ENCODE results near the gene RPS27L. TPM values are rescaled to one million over a fixed set of nuclear protein-coding genes. Genes with fewer than 3 reads are reported as not detected.
A peak's percentile ranks its signal among the peaks of the same experiment; 100 is the strongest.

RPS27L gene
- total RNA-seq, 1 donor from 2014 or later: 202 TPM

DNA sequence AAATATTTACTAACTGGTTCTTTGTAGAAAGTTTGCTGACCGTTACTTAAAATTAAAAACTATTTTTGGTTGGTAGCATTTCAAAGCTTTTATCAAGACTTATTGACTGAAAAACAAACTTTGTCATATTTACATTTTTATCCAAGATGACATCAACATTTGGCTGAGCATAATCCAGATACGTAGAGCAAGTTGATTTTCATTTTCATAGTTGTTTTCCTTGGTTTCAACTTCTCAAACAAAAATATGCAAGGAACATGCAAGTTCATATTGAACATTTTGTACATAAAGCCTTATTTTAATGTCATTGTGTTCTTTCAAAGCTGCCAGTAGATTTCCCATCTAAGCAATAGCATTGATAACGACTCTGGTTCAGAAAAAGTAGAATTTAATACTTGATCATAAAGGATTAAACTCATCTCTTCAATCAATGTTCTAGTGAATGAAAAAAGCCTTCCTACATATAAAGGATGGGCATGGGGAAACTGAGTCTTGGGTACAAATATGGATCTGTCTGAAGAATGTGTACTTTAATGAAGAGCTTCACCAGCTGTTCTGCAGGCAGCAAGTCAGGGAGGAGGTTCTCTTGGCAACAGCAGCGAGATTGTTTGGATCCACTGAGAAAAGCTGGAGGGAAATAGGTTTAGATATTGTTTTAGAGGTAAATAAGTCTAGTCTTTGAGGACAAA is 37.7 kb upstream of the RPS27L start:
- TF ChIP-seq, protein P1, sequence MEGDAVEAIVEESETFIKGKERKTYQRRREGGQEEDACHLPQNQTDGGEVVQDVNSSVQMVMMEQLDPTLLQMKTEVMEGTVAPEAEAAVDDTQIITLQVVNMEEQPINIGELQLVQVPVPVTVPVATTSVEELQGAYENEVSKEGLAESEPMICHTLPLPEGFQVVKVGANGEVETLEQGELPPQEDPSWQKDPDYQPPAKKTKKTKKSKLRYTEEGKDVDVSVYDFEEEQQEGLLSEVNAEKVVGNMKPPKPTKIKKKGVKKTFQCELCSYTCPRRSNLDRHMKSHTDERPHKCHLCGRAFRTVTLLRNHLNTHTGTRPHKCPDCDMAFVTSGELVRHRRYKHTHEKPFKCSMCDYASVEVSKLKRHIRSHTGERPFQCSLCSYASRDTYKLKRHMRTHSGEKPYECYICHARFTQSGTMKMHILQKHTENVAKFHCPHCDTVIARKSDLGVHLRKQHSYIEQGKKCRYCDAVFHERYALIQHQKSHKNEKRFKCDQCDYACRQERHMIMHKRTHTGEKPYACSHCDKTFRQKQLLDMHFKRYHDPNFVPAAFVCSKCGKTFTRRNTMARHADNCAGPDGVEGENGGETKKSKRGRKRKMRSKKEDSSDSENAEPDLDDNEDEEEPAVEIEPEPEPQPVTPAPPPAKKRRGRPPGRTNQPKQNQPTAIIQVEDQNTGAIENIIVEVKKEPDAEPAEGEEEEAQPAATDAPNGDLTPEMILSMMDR (IDR thresholded peaks at IDR 0.05): no peak
- DNase-seq (ENCODE audit: extremely low spot score, unreplicated experiment): no peak
- Mint-ChIP-seq H3K4me3 (ENCODE audit: unreplicated experiment) (no peak overlapping the region), H3K36me3 (ENCODE audit: unreplicated experiment) (peaks cover 2% of the 10 kb centered on the region), H3K27ac (ENCODE audit: unreplicated experiment) (no peak overlapping the region), H3K4me1 (ENCODE audit: unreplicated experiment) (peaks cover 50% of the 10 kb centered on the region), H3K27me3 (ENCODE audit: unreplicated experiment) (no peaks in the 10 kb centered on the region), H3K9me3 (ENCODE audit: unreplicated experiment) (no peaks in the 10 kb centered on the region)

DNA sequence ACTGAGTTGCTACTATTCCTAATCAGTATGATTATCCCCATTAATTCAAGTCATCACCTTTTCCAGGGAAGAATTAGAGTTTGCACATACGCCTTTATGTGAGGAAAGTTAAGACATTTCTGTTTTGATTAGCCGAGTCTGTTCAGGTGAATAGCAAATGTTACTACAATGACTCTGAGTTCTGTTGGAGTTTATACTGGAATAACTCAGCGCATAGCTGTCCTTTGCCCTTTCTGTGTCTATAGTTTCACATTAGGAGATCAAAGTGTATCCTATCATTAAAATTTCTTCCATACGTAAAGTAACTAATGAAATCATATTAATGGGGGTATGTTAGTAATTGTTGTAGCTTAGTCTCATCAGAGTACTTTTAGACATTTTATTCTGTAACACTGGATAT is 37.0 kb upstream of the RPS27L start:
- TF ChIP-seq, protein P1 (IDR thresholded peaks at IDR 0.05): no peak
- Mint-ChIP-seq H3K27ac (ENCODE audit: unreplicated experiment) (no peak overlapping the region), H3K36me3 (ENCODE audit: unreplicated experiment) (peaks cover 2% of the 10 kb centered on the region), H3K27me3 (ENCODE audit: unreplicated experiment) (no peaks in the 10 kb centered on the region), H3K4me3 (ENCODE audit: unreplicated experiment) (no peak overlapping the region), H3K9me3 (ENCODE audit: unreplicated experiment) (no peaks in the 10 kb centered on the region), H3K4me1 (ENCODE audit: unreplicated experiment) (peaks cover 51% of the 10 kb centered on the region)
- DNase-seq (ENCODE audit: extremely low spot score, unreplicated experiment): no peak

DNA sequence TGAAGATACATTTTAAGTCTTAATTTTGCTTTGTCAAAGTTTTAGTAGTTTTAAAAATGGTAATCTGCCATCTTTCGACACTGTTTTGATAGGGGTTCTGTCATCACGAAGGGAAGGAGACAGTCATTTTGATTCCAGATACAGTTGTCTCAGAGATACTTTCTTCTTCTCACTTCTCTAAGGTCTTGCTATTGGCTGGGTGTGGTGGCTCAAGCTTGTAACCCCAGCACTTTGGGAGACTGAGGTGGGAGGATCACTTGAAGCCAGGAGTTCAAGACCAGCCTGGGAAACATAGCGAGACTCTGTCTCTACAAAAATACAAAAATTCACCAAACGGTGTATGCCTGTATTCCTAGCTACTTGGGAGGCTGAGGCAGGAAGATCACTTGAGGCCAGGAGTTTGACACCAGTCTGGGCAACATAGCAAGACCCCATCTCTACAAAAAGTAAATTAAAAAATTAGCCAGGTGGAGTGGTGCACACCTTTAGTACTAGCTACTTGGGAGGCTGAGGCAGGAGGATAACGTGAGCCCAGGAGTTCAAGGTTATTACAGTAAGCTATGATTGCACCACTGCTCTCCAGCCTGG is 35.4 kb upstream of the RPS27L start:
- Mint-ChIP-seq H3K9me3 (ENCODE audit: unreplicated experiment) (no peaks in the 10 kb centered on the region), H3K4me3 (ENCODE audit: unreplicated experiment) (no peak overlapping the region), H3K27me3 (ENCODE audit: unreplicated experiment) (no peaks in the 10 kb centered on the region), H3K4me1 (ENCODE audit: unreplicated experiment) (peaks cover 56% of the 10 kb centered on the region), H3K36me3 (ENCODE audit: unreplicated experiment) (no peaks in the 10 kb centered on the region), H3K27ac (ENCODE audit: unreplicated experiment) (no peak overlapping the region)
- TF ChIP-seq, protein P1 (IDR thresholded peaks at IDR 0.05): no peak
- no peak for DNase-seq (ENCODE audit: extremely low spot score, unreplicated experiment)

GRCh38 chr15:63191895-63192618 is 34.8 kb upstream of the RPS27L start:
- Mint-ChIP-seq H3K27ac (ENCODE audit: unreplicated experiment) (peak overlapping the region; percentile 17), H3K36me3 (ENCODE audit: unreplicated experiment) (no peaks in the 10 kb centered on the region), H3K9me3 (ENCODE audit: unreplicated experiment) (no peaks in the 10 kb centered on the region), H3K27me3 (ENCODE audit: unreplicated experiment) (no peaks in the 10 kb centered on the region), H3K4me1 (ENCODE audit: unreplicated experiment) (peaks cover 55% of the 10 kb centered on the region), H3K4me3 (ENCODE audit: unreplicated experiment) (no peak overlapping the region)
- TF ChIP-seq, protein P1 (IDR thresholded peaks at IDR 0.05): no peak
- DNase-seq (ENCODE audit: extremely low spot score, unreplicated experiment): no peak

Data from osteocyte (in vitro differentiated cells).